HEK293T (cell line): ENCODE results near the gene ARMC6.

Source experiments
- BHLHE40 ChIP-seq: fragments of 450-650 bp; IDR thresholded peaks from 2 replicates; pipeline ENCODE4 v1.6.1; 2016; ENCODE audit warnings: mild to moderate bottlenecking, moderate library complexity, borderline replicate concordance
- ELF4 ChIP-seq: fragments of 450-650 bp; IDR thresholded peaks from 2 replicates; pipeline ENCODE4 v1.6.1; 2017; ENCODE audit warnings: antibody characterized with exemption
- FOXA1 ChIP-seq: fragments of 450-650 bp; IDR thresholded peaks from 2 replicates; pipeline ENCODE4 v1.6.1; 2016; ENCODE audit warnings: mild to moderate bottlenecking
- L3MBTL2 ChIP-seq: fragments of 450-650 bp; conservative IDR thresholded peaks from 2 replicates; pipeline ENCODE4 v1.6.1; 2016; ENCODE audit warnings: mild to moderate bottlenecking
- LEF1 ChIP-seq: fragments of 450-650 bp; IDR thresholded peaks from 2 replicates; pipeline ENCODE4 v1.6.1; 2017; ENCODE audit warnings: mild to moderate bottlenecking, borderline replicate concordance

GRCh38 chr19:19083413-19084178, 50.2 kb downstream of the ARMC6 start:
- TF ChIP-seq FOXA1 (no peak), LEF1 (no peak), BHLHE40 (no peak), ELF4 (no peak), L3MBTL2 (no peak)
